Progenitor cell of endocrine pancreas (in vitro differentiated cells): Measurements from ENCODE around the gene PPP2R2B. TPM values are rescaled to one million over a fixed set of nuclear protein-coding genes. Genes with fewer than 3 reads are reported as not detected.

ENCODE experiments used
- DNase-seq: peaks from one replicate; pipeline ENCODE4 v3.0.0; 2021; ENCODE audit warnings: low spot score; ENCODE audit not compliant: unreplicated experiment
- H3K27ac Mint-ChIP-seq: 2 replicates; pipeline ENCODE4 v1.8.0; 2021; ENCODE audit warnings: mild to moderate bottlenecking, moderate library complexity, mixed read lengths
- H3K27me3 Mint-ChIP-seq: 2 replicates; pipeline ENCODE4 v1.8.0; 2021; ENCODE audit warnings: mixed read lengths
- H3K36me3 Mint-ChIP-seq: 2 replicates; pipeline ENCODE4 v1.8.0; 2022; ENCODE audit warnings: mixed read lengths; ENCODE audit not compliant: insufficient read depth
- H3K4me1 Mint-ChIP-seq: 2 replicates; pipeline ENCODE4 v1.8.0; 2021; ENCODE audit warnings: low read depth, mixed read lengths
- H3K4me3 Mint-ChIP-seq: 2 replicates; pipeline ENCODE4 v1.8.0; 2021; ENCODE audit warnings: low read depth, mild to moderate bottlenecking, moderate library complexity, mixed read lengths
- H3K9me3 Mint-ChIP-seq: 2 replicates; pipeline ENCODE4 v1.8.0; 2021; ENCODE audit warnings: low read depth, mixed read lengths
- CTCF ChIP-seq: fragments of 200-600 bp; sonication (generic); IDR thresholded peaks from one replicate; pipeline ENCODE4 v1.5.0; 2021; ENCODE audit warnings: antibody characterized with exemption, mild to moderate bottlenecking; ENCODE audit not compliant: unreplicated experiment
- total RNA-seq: library from RNA; stranded (reverse); gene quantifications from 2 replicates; pipeline ENCODE4 v1.2.1, GENCODE V29; 2021

The PPP2R2B gene
- total RNA-seq, 1 donor from 2014 or later: 1.8 TPM

GRCh38 chr5:146726891-146727290, 151.7 kb downstream of the PPP2R2B start:
- Mint-ChIP-seq H3K27me3 (no peaks in the 10 kb centered on the region), H3K36me3 (no peaks in the 10 kb centered on the region), H3K27ac (no peak overlapping the region), H3K4me1 (peaks cover under 1% of the 10 kb centered on the region), H3K4me3 (no peak overlapping the region), H3K9me3 (peaks cover 18% of the 10 kb centered on the region)
- TF ChIP-seq CTCF: no peak
- no peak for DNase-seq

GRCh38 chr5:146726020-146726419, 152.5 kb downstream of the PPP2R2B start:
- Mint-ChIP-seq H3K27me3 (no peaks in the 10 kb centered on the region), H3K36me3 (no peaks in the 10 kb centered on the region), H3K9me3 (peaks cover 18% of the 10 kb centered on the region), H3K4me3 (no peak overlapping the region), H3K4me1 (no peaks in the 10 kb centered on the region), H3K27ac (no peak overlapping the region)
- no peak for DNase-seq
- no peak for TF ChIP-seq CTCF

- Mint-ChIP-seq H3K36me3 (no peaks in the 10 kb centered on the region), H3K27ac (no peak overlapping the region), H3K4me1 (no peaks in the 10 kb centered on the region), H3K9me3 (peaks cover 9% of the 10 kb centered on the region), H3K27me3 (no peaks in the 10 kb centered on the region), H3K4me3 (no peak overlapping the region)
- no peak for DNase-seq
- TF ChIP-seq CTCF: no peak
Measured at GRCh38 chr5:146725025-146725424, 153.5 kb downstream of the PPP2R2B start.

GRCh38 chr5:146722361-146722779, 156.2 kb downstream of the PPP2R2B start:
- H3K4me1 Mint-ChIP-seq: no peaks in the 10 kb centered on the region
- no peaks in the 10 kb centered on the region for H3K9me3 Mint-ChIP-seq
- H3K27ac Mint-ChIP-seq: no peak overlapping the region
- no peak overlapping the region for H3K4me3 Mint-ChIP-seq
- H3K27me3 Mint-ChIP-seq: peaks cover 4% of the 10 kb centered on the region
- TF ChIP-seq CTCF: no peak
- no peaks in the 10 kb centered on the region for H3K36me3 Mint-ChIP-seq
- DNase-seq: no peak

GRCh38 chr5:146721073-146721815, 157.3 kb downstream of the PPP2R2B start:
- Mint-ChIP-seq H3K27ac (no peak overlapping the region), H3K4me1 (peaks cover 3% of the 10 kb centered on the region), H3K36me3 (no peaks in the 10 kb centered on the region), H3K27me3 (peaks cover 4% of the 10 kb centered on the region), H3K9me3 (no peaks in the 10 kb centered on the region), H3K4me3 (no peak overlapping the region)
- DNase-seq: no peak
- no peak for TF ChIP-seq CTCF
